ENCODE results near the gene SATL1. TPM values are rescaled to one million over a fixed set of nuclear protein-coding genes. Genes with fewer than 3 reads are reported as not detected.

Gene SATL1
- total RNA-seq, 1 experiment from 2014 or later = 0.45 TPM

GRCh38 chrX:85203461-85203970 lies 40.1 kb downstream of the SATL1 start:
- no peak overlapping the region for H3K4me3 ChIP-seq (ENCODE audit: low read depth, low read length)
- Mint-ChIP-seq H3K4me1 (ENCODE audit: low read depth, unreplicated experiment) (no peaks in the 10 kb centered on the region), H3K9me3 (ENCODE audit: unreplicated experiment) (no peaks in the 10 kb centered on the region), H3K4me3 (ENCODE audit: unreplicated experiment) (no peak overlapping the region), H3K36me3 (ENCODE audit: insufficient read depth, unreplicated experiment) (no peaks in the 10 kb centered on the region), H3K27me3 (ENCODE audit: insufficient read depth, unreplicated experiment) (no peaks in the 10 kb centered on the region), H3K27ac (ENCODE audit: unreplicated experiment) (no peak overlapping the region)
- no TSS peak for BruUV-seq (replicated peaks)
- ChIA-PET POLR2A (no interaction called here), CTCF (no interaction called here)
- H3K4me1 ChIP-seq = no peaks in the 10 kb centered on the region
- H3K9me3 ChIP-seq = no peaks in the 10 kb centered on the region
- H3K27me3 ChIP-seq (replicated peaks; ENCODE audit: control insufficient read depth, insufficient read depth, low read length) = no peaks in the 10 kb centered on the region
- DNase-seq = no peak
- intact Hi-C loops (cut with micrococcal nuclease; ENCODE audit: unreplicated experiment) = no loop called here
- no peak for TF ChIP-seq CTCF (IDR thresholded peaks at IDR 0.05; ENCODE audit: insufficient read depth in 1 of 2, low read depth in 1 of 2, low read length in 1 of 2, severe bottlenecking in 1 of 2, unreplicated experiment in 1 of 2)
- H3K36me3 ChIP-seq (ENCODE audit: control insufficient read depth, insufficient read depth, low read length) = no peaks in the 10 kb centered on the region

- Histone ChIP-seq H3K27me3 (replicated peaks; ENCODE audit: control insufficient read depth, insufficient read depth, low read length) (no peaks in the 10 kb centered on the region), H3K9me3 (no peaks in the 10 kb centered on the region), H3K36me3 (ENCODE audit: control insufficient read depth, insufficient read depth, low read length) (no peaks in the 10 kb centered on the region), H3K4me3 (ENCODE audit: low read depth, low read length) (no peak overlapping the region), H3K4me1 (no peaks in the 10 kb centered on the region)
- no peak for DNase-seq
- H3K9me3 Mint-ChIP-seq (ENCODE audit: unreplicated experiment) = no peaks in the 10 kb centered on the region
- intact Hi-C loops (cut with micrococcal nuclease; ENCODE audit: unreplicated experiment) = no loop called here
- CTCF ChIA-PET = no interaction called here
- no peaks in the 10 kb centered on the region for H3K36me3 Mint-ChIP-seq (ENCODE audit: insufficient read depth, unreplicated experiment)
- H3K27me3 Mint-ChIP-seq (ENCODE audit: insufficient read depth, unreplicated experiment) = no peaks in the 10 kb centered on the region
- no peaks in the 10 kb centered on the region for H3K4me1 Mint-ChIP-seq (ENCODE audit: low read depth, unreplicated experiment)
- no peak for TF ChIP-seq CTCF (IDR thresholded peaks at IDR 0.05; ENCODE audit: insufficient read depth in 1 of 2, low read depth in 1 of 2, low read length in 1 of 2, severe bottlenecking in 1 of 2, unreplicated experiment in 1 of 2)
- H3K4me3 Mint-ChIP-seq (ENCODE audit: unreplicated experiment) = no peak overlapping the region
- POLR2A ChIA-PET = no interaction called here
- H3K27ac Mint-ChIP-seq (ENCODE audit: unreplicated experiment) = no peak overlapping the region
- no TSS peak for BruUV-seq (replicated peaks)
Measured at GRCh38 chrX:85196319-85196718, 47.3 kb downstream of the SATL1 start.

- H3K4me1 ChIP-seq = no peaks in the 10 kb centered on the region
- no TSS peak for BruUV-seq (replicated peaks)
- H3K27me3 Mint-ChIP-seq (ENCODE audit: insufficient read depth, unreplicated experiment) = no peaks in the 10 kb centered on the region
- TF ChIP-seq CTCF (IDR thresholded peaks at IDR 0.05; ENCODE audit: insufficient read depth in 1 of 2, low read depth in 1 of 2, low read length in 1 of 2, severe bottlenecking in 1 of 2, unreplicated experiment in 1 of 2) = no peak
- H3K4me3 Mint-ChIP-seq (ENCODE audit: unreplicated experiment) = no peak overlapping the region
- H3K27ac Mint-ChIP-seq (ENCODE audit: unreplicated experiment) = no peak overlapping the region
- no peaks in the 10 kb centered on the region for H3K9me3 ChIP-seq
- no peaks in the 10 kb centered on the region for H3K27me3 ChIP-seq (replicated peaks; ENCODE audit: control insufficient read depth, insufficient read depth, low read length)
- no peak for DNase-seq
- no peaks in the 10 kb centered on the region for H3K4me1 Mint-ChIP-seq (ENCODE audit: low read depth, unreplicated experiment)
- no peaks in the 10 kb centered on the region for H3K36me3 ChIP-seq (ENCODE audit: control insufficient read depth, insufficient read depth, low read length)
- intact Hi-C loops (cut with micrococcal nuclease; ENCODE audit: unreplicated experiment) = no loop called here
- H3K4me3 ChIP-seq (ENCODE audit: low read depth, low read length) = no peak overlapping the region
- ChIA-PET POLR2A (no interaction called here), CTCF (no interaction called here)
- H3K36me3 Mint-ChIP-seq (ENCODE audit: insufficient read depth, unreplicated experiment) = no peaks in the 10 kb centered on the region
- H3K9me3 Mint-ChIP-seq (ENCODE audit: unreplicated experiment) = no peaks in the 10 kb centered on the region
Measured at GRCh38 chrX:85159644-85160043, 83.9 kb downstream of the SATL1 start.
